Measurements from ENCODE around the gene GTF3A. TPM values are rescaled to one million over a fixed set of nuclear protein-coding genes. Genes with fewer than 3 reads are reported as not detected.
A peak's percentile ranks its signal among the peaks of the same experiment; 100 is the strongest.

The GTF3A gene
- total RNA-seq, 1 experiment from 2014 or later, result 162 TPM

DNA sequence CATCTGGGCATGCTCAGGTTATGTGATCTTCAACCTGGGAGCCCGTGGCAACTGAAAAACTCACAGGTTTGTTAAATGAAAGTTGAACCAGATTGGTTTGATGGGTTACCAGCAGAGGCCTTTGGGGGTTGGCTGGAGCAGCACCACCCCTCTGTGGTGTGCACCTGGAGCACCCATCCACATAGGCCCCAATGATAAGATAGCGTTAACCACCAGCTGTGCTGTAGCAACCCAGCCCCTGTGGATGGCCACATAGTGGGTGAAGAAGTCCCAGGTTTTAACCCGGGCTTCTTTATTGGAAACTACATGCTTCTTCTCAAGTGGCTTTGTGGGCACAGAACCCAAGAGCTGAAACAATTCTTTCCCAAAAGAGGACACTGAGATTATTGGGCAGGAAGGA lies 48.5 kb downstream of the GTF3A start:
- in situ Hi-C loops (cut with HindIII; ENCODE audit: low pct_unique_long_range_greater_than_20kb, low sequenced_read_pairs), result no loop called here
- DNase-seq (ENCODE audit: low read depth), result no peak

- in situ Hi-C loops (cut with HindIII; ENCODE audit: low pct_unique_long_range_greater_than_20kb, low sequenced_read_pairs), result no loop called here
- DNase-seq (ENCODE audit: low read depth), result no peak
Measured at GRCh38 chr13:27474751-27475268, 50.4 kb downstream of the GTF3A start.

DNA sequence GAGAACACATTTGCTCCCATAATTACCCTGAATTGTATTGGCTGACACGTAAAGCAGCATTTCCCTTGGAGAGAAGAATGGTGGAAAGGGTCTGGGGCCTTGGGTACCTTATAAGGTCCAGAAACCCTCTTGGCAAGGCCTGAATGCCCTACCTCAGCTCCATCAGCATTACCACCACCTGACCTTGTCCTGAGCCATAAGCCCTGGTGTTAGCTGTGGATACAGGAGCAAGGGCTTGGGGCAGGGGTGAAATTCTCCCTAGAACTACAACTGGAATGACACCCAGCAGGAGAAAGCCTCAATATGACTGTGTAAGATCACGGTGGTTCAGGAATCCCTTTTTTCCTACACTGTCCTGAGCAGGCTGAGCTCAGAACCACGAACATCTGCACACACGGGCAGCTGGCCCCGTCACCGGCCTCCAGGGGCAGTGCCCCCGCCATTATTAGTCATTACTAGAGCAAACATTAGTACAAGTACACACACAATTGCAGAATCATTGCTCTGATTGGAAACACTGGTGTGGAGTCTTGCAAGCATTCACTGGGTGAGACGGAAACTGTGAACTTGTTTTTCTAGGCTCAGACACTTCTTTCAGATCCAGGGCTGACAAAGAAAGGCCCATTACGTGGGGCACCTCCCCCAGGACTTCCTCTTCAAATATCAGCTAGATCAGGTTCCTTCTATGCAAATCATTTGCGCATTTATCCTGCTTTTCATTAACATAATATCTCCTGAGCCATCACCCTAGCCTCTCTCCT lies 52.7 kb downstream of the GTF3A start:
- in situ Hi-C loops (cut with HindIII; ENCODE audit: low pct_unique_long_range_greater_than_20kb, low sequenced_read_pairs), result no loop called here
- no peak for DNase-seq (ENCODE audit: low read depth)

GRCh38 chr13:27481766-27482165 lies 57.3 kb downstream of the GTF3A start:
- in situ Hi-C loops (cut with HindIII; ENCODE audit: low pct_unique_long_range_greater_than_20kb, low sequenced_read_pairs), result no loop called here
- peak; percentile 8 for DNase-seq (ENCODE audit: low read depth)

DNA sequence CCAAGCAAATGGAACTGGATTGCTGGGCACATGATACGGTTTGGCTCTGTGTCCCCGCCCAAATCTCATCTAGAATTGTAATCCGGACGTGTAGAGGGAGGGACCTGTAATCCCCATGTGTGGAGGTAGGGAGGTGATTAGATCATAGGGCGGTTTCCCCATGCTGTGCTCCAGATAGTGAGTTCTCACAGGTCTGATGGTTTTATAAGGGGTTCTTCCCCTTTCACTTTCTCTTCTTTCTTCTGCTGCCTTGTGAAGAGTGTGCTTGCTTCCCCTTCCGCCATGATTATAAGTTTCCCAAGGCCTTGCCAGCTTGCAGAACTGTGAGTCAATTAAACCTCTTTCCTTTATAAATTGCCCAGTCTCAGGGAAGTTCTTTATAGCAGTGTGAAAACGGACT lies 58.6 kb downstream of the GTF3A start:
- in situ Hi-C loops (cut with HindIII; ENCODE audit: low pct_unique_long_range_greater_than_20kb, low sequenced_read_pairs), result no loop called here
- no peak for DNase-seq (ENCODE audit: low read depth)

DNA sequence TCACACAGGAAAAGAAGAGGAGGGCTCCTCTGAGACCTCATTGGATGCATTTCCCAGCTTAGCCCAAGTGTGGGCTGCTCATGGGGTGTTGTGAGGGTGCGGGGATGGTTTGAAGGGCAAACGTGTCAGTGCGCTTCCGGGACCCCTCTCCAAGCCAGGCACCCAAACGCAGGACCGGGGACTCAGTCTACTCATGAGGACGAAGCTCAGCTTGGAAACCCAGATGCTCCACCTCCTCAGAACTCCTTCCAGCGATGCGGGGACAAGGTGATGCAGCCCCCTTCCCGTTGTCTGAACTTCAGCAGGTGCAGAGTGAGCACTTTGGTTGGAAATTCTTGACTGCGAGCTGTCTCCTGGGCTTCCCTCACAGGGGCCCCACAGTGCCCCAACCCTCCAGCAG lies 59.0 kb downstream of the GTF3A start:
- DNase-seq (ENCODE audit: low read depth), result no peak
- in situ Hi-C loops (cut with HindIII; ENCODE audit: low pct_unique_long_range_greater_than_20kb, low sequenced_read_pairs), result no loop called here

Other genes starting within 250 kb of the GTF3A start
- 791 and 923 TPM in 2 replicates for gene RPL21, start 173.1 kb upstream of the GTF3A start, total RNA-seq (2014; rRNA removed; shearing (Covaris generic); ENCODE audit: low replicate concordance)
- 44.7 and 107 TPM in 2 replicates for gene RASL11A, start 153.8 kb upstream of the GTF3A start, total RNA-seq (2014; rRNA removed; shearing (Covaris generic); ENCODE audit: low replicate concordance)
- gene MTIF3, start 25.9 kb downstream of the GTF3A start, total RNA-seq (2014; rRNA removed; shearing (Covaris generic); ENCODE audit: low replicate concordance), result 44.6 and 46.2 TPM in 2 replicates
- gene LNX2, start 195.9 kb downstream of the GTF3A start, total RNA-seq (2014; rRNA removed; shearing (Covaris generic); ENCODE audit: low replicate concordance), result 1.9 and 4.1 TPM in 2 replicates
- 81.3 and 94.2 TPM in 2 replicates for gene POLR1D, start 197.3 kb downstream of the GTF3A start, total RNA-seq (2014; rRNA removed; shearing (Covaris generic); ENCODE audit: low replicate concordance)

Measured in Caki2 (cell line).